Panc1 (cell line): Measurements from ENCODE around the gene TFEB. TPM values are rescaled to one million over a fixed set of nuclear protein-coding genes. Genes with fewer than 3 reads are reported as not detected.

Experiments
- ATAC-seq: fragments of 200-7000 bp; cut with Tn5 transposase; 2 replicates; pipeline ENCODE4 v1.9.1; 2020; ENCODE audit warnings: mild to moderate bottlenecking, moderate library complexity
- BruUV-seq: library from RNA; stranded (reverse); fragments of 400-500 nt; replicated peaks from 2 replicates; lab custom pipeline; 2021; lab: Mats Ljungman, UMichigan
- CTCF ChIA-PET: fragments of 300-600 bp; sonication (Branson Sonifier 250); formaldehyde crosslinking; loops from one replicate; lab custom pipeline; 2022; ENCODE audit warnings: antibody characterized with exemption; lab: Charles Lee
- POLR2A ChIA-PET: fragments of 300-600 bp; sonication (Branson Sonifier 250); formaldehyde crosslinking; loops from one replicate; lab custom pipeline; 2022; ENCODE audit warnings: antibody characterized with exemption; lab: Charles Lee
- DNase-seq: peaks from one replicate; pipeline ENCODE4 v3.0.0-alpha.2; 2010; ENCODE audit warnings: low read depth, low spot score
- H3K27ac ChIP-seq: 2 replicates; pipeline ENCODE4 v1.5.1; 2011; ENCODE audit warnings: mild to moderate bottlenecking, low read length, inconsistent platforms
- H3K27me3 ChIP-seq: fragments of 200-500 bp; sonication (Bioruptor generic); 2 replicates; pipeline ENCODE4 v1.6.0; 2014; ENCODE audit warnings: low read length, inconsistent platforms; ENCODE audit not compliant: control insufficient read depth, insufficient read depth
- H3K36me3 ChIP-seq: fragments of 200-500 bp; sonication (Bioruptor generic); 2 replicates; pipeline ENCODE4 v1.5.1; 2014; ENCODE audit warnings: inconsistent platforms, mild to moderate bottlenecking, low read length, moderate library complexity; ENCODE audit not compliant: control insufficient read depth, insufficient read depth
- H3K4me1 ChIP-seq: 2 replicates; pipeline ENCODE4 v1.5.1; 2011; ENCODE audit warnings: inconsistent platforms, mild to moderate bottlenecking, low read length, moderate library complexity; ENCODE audit not compliant: control insufficient read depth, insufficient read depth
- H3K4me3 ChIP-seq, 2 experiments: 2 replicates each; pipeline ENCODE4 v1.5.1; 2011 to 2012; ENCODE audit warnings: low read depth in 2 of 2, low read length in 2 of 2, mild to moderate bottlenecking in 2 of 2, inconsistent platforms in 1 of 2, moderate library complexity in 1 of 2
- H3K9me3 ChIP-seq: fragments of 200-500 bp; sonication (Bioruptor generic); 2 replicates; pipeline ENCODE4 v1.5.1; 2014; ENCODE audit warnings: low read depth, mild to moderate bottlenecking, inconsistent platforms, low read length, moderate library complexity; ENCODE audit not compliant: control insufficient read depth, insufficient read depth
- POLR2AphosphoS5 ChIP-seq: IDR thresholded peaks from 2 replicates; pipeline ENCODE4 v1.6.1; 2012; ENCODE audit warnings: mild to moderate bottlenecking, low read depth, low read length, moderate library complexity
- SIN3A ChIP-seq: IDR thresholded peaks from 2 replicates; pipeline ENCODE4 v1.6.1; 2012; ENCODE audit warnings: low read depth, mild to moderate bottlenecking, low read length, moderate library complexity, borderline replicate concordance; ENCODE audit not compliant: insufficient read depth
- TCF7L2 ChIP-seq: IDR thresholded peaks from 2 replicates; pipeline ENCODE4 v1.6.1; 2011; ENCODE audit warnings: mild to moderate bottlenecking, low read depth, low read length, inconsistent platforms
- in situ Hi-C: cut with HindIII; loops from 2 replicates; pipeline ENCODE4 v1.10.0; 2016; ENCODE audit warnings: low sequenced_read_pairs, low pct_unique_long_range_greater_than_20kb
- intact Hi-C: fragments of 100-400 bp; cut with micrococcal nuclease; formaldehyde crosslinking; loops from one replicate; pipeline ENCODE4 v1.10.0; 2022; ENCODE audit not compliant: unreplicated experiment
- total RNA-seq: library from RNA; stranded (reverse); gene quantifications from one replicate; pipeline ENCODE4 v1.2.1, GENCODE V29; 2021; ENCODE audit not compliant: unreplicated experiment
- TF ChIP-seq, protein P1 (sequence below), 2 experiments: IDR thresholded peaks; 2 replicates each; pipeline ENCODE4 v1.6.1; 2011 to 2012; ENCODE audit warnings: low read depth in 2 of 2, control low read depth in 1 of 2, low read length in 1 of 2, mild to moderate bottlenecking in 1 of 2, moderate library complexity in 1 of 2; ENCODE audit not compliant: insufficient read depth in 1 of 2
- TF ChIP-seq, protein P2 (sequence below): fragments of 450-650 bp; IDR thresholded peaks from 2 replicates; pipeline ENCODE4 v1.5.1; 2017; ENCODE audit warnings: mild to moderate bottlenecking

The TFEB gene
- total RNA-seq, 1 experiment from 2014 or later, result 13.3 TPM

DNA sequence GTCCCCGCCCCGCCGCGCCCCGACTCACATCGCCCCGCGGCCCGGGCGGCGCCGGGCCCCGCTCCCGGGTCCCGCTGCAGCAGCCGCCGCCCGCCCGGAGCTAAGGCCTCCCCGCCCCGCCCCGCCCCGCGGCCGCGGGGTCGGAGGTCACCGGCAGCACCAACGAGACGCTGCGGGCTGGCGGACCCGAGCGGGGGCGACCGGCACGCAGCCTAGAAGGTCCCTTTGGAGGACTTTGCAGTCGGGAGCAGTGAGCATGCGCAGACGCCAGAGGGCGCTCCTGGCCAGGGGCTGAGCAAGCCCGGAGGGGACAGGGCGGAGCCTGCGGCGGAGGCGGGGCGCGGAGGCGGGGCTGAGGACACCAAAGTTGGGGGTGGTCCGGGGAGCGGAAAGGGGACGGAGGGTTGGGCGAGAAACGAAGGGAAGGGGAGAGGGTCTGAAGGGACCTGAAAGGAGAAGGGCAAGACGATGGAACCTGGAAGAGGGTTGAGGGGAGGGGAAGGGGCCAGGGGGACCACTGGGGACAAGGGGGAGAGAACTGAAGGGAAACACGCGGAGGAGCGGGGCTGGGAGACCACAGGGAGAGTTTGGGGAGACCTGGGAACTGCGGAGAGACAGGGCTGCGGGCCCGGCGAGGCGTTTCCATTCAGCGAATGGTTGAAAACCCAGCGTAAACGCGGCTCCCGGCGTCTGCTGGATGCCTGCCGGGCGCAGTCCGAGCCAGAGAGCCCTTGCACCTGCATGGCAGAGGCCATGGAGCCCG, 44.6 kb upstream of the TFEB start, which contains the start of gene FRS3:
Gene FRS3 (minus strand): TSS at position 113 of the 763 bp plus-strand sequence. CDS start 2,913 bp downstream, outside the sequence.
- Histone ChIP-seq H3K4me3 (peak within 1 kb of the TSS; percentile 68 to 78), H3K36me3 (peaks cover 2% of the 10 kb centered on the region; the same call in 1 of the 2 replicates), H3K9me3 (no peaks in the 10 kb centered on the region), H3K4me1 (peaks cover 5% of the 10 kb centered on the region), H3K27ac (peak within 1 kb of the TSS; percentile 74; the same call in 1 of the 2 replicates), H3K27me3 (no peaks in the 10 kb centered on the region)
- no TSS peak for BruUV-seq
- DNase-seq (peak; percentile 71), ATAC-seq (peak; percentile 93)
- in situ Hi-C loops, result no loop called here
- intact Hi-C loops, result loop anchor here (5.0 to 10.0 kb wide), 3 partner anchors 45 to 262 kb away; partner anchors contain the start of gene TFEB
- POLR2A ChIA-PET, result interaction anchor here (0.6 kb wide), 1 partner anchor 273 kb away, joined by 7 read pairs; no protein-coding TSS in a partner anchor
- CTCF ChIA-PET, result interaction anchor here (0.6 to 0.7 kb wide), 5 partner anchors 39 to 450 kb away, joined by 3 to 4 read pairs (median 3); no protein-coding TSS in a partner anchor
- TF ChIP-seq POLR2AphosphoS5 (peak; percentile 69), TCF7L2 (no peak), SIN3A (peak; percentile 80; the same call in 1 of the 2 replicates)
- TF ChIP-seq, protein P1, sequence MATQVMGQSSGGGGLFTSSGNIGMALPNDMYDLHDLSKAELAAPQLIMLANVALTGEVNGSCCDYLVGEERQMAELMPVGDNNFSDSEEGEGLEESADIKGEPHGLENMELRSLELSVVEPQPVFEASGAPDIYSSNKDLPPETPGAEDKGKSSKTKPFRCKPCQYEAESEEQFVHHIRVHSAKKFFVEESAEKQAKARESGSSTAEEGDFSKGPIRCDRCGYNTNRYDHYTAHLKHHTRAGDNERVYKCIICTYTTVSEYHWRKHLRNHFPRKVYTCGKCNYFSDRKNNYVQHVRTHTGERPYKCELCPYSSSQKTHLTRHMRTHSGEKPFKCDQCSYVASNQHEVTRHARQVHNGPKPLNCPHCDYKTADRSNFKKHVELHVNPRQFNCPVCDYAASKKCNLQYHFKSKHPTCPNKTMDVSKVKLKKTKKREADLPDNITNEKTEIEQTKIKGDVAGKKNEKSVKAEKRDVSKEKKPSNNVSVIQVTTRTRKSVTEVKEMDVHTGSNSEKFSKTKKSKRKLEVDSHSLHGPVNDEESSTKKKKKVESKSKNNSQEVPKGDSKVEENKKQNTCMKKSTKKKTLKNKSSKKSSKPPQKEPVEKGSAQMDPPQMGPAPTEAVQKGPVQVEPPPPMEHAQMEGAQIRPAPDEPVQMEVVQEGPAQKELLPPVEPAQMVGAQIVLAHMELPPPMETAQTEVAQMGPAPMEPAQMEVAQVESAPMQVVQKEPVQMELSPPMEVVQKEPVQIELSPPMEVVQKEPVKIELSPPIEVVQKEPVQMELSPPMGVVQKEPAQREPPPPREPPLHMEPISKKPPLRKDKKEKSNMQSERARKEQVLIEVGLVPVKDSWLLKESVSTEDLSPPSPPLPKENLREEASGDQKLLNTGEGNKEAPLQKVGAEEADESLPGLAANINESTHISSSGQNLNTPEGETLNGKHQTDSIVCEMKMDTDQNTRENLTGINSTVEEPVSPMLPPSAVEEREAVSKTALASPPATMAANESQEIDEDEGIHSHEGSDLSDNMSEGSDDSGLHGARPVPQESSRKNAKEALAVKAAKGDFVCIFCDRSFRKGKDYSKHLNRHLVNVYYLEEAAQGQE (IDR thresholded peaks at IDR 0.05; ENCODE audit: insufficient read depth in 1 of 2, low read depth in 2 of 2, low read length in 1 of 2), result peak in 1 of 2 experiments; percentile 56; a peak in 1 of 4 replicates
- TF ChIP-seq, protein P2, sequence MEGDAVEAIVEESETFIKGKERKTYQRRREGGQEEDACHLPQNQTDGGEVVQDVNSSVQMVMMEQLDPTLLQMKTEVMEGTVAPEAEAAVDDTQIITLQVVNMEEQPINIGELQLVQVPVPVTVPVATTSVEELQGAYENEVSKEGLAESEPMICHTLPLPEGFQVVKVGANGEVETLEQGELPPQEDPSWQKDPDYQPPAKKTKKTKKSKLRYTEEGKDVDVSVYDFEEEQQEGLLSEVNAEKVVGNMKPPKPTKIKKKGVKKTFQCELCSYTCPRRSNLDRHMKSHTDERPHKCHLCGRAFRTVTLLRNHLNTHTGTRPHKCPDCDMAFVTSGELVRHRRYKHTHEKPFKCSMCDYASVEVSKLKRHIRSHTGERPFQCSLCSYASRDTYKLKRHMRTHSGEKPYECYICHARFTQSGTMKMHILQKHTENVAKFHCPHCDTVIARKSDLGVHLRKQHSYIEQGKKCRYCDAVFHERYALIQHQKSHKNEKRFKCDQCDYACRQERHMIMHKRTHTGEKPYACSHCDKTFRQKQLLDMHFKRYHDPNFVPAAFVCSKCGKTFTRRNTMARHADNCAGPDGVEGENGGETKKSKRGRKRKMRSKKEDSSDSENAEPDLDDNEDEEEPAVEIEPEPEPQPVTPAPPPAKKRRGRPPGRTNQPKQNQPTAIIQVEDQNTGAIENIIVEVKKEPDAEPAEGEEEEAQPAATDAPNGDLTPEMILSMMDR, result peak; percentile 98

DNA sequence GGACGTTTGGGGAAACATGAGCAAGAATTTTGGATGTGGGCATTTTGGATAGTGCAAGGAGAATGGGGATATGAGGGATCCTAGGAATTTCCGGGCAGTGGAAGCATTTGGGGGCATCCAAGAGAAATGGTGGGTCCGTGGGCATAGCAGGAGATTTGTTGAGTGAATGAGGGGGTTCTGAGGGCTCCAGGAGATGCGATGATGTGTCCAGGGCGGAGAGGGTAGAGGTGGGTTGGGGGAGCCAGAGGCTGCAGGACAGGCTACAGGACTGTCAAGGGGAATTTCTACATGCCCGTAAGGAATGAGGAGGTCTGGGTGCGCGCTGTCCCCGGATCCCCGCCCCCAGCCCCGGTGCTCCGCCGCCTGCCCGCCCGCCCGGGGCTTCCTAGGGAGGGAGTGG, 43.9 kb upstream of the TFEB start:
- Histone ChIP-seq H3K36me3 (peaks cover 2% of the 10 kb centered on the region; the same call in 1 of the 2 replicates), H3K4me1 (peaks cover 5% of the 10 kb centered on the region), H3K27ac (peak overlapping the region; percentile 74; the same call in 1 of the 2 replicates), H3K9me3 (no peaks in the 10 kb centered on the region), H3K4me3 (peak overlapping the region; percentile 68 to 78), H3K27me3 (no peaks in the 10 kb centered on the region)
- in situ Hi-C loops, result no loop called here
- BruUV-seq, result no TSS peak
- no peak for TF ChIP-seq TCF7L2
- TF ChIP-seq, protein P2, result no peak
- no peak for TF ChIP-seq SIN3A
- no peak for TF ChIP-seq POLR2AphosphoS5
- TF ChIP-seq, protein P1 (IDR thresholded peaks at IDR 0.05; ENCODE audit: insufficient read depth in 1 of 2, low read depth in 2 of 2, low read length in 1 of 2), result no peak
- intact Hi-C loops, result loop anchor here (5.0 kb wide), 1 partner anchor 177 kb away; no protein-coding TSS in a partner anchor
- POLR2A ChIA-PET, result interaction anchor here (0.6 kb wide), 1 partner anchor 274 kb away, joined by 7 read pairs; no protein-coding TSS in a partner anchor
- ATAC-seq (peak; percentile 24), DNase-seq (no peak)
- CTCF ChIA-PET, result interaction anchor here (0.6 to 0.7 kb wide), 5 partner anchors 38 to 450 kb away, joined by 3 to 4 read pairs (median 3); no protein-coding TSS in a partner anchor
